ENCODE data around the gene ZDHHC1. TPM values are rescaled to one million over a fixed set of nuclear protein-coding genes. Genes with fewer than 3 reads are reported as not detected.

The ZDHHC1 gene
- total and polyA plus RNA-seq, 2 of the 13 experiments (the other 11 are each of a cell fraction or from before 2014, with no cell fraction given): 0.51 to 1.1 TPM

DNA sequence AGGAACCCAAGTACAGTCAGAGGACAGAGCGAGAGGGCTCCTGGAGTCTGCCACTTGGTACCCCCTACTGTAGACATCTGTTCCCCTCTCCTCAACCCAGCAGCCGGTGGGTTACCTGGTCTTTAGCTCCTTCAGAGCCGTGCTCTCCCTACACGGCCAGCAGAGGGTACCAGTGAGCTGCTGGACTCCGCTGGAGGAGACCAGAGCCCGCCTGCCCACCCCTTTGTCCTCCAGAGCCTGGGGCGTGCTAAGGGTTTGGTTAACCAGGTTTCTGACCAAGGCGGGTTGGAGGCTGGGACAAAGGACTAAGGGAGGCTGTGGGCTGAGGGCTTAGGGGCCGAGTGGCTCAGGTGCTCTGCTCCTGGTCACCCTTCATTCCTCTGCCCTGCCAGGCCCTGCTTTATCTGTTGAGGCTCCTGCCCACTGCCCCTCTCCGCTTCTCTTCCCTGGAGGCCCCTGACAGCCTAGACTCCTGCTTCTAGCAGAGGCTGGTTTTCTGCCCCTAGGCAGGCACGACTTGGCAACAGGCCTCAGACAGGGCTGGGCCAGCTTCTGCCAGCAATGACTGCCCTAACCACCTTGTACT, 12.0 kb upstream of the ZDHHC1 start (continued):
- TF ChIP-seq REPIN1 (CRISPR knock-in tag; IDR thresholded peaks at IDR 0.05; ENCODE audit: borderline replicate concordance, low read depth) (0 out of 2 replicates have a peak, but pooled peaks have one; percentile 57), YEATS2 (CRISPR knock-in tag; IDR thresholded peaks at IDR 0.05; ENCODE audit: borderline replicate concordance) (peak; percentile 65; the same call in 1 of the 2 replicates), SMAD1 (CRISPR knock-in tag; IDR thresholded peaks at IDR 0.05; ENCODE audit: borderline replicate concordance, low read depth) (0 out of 2 replicates have a peak, but pooled peaks have one; percentile 49), ZNF24 (IDR thresholded peaks at IDR 0.05) (no peak), HIVEP1 (CRISPR knock-in tag; IDR thresholded peaks at IDR 0.05) (peak; percentile 39; the same call in 1 of the 2 replicates), ZNF44 (CRISPR knock-in tag; IDR thresholded peaks at IDR 0.05) (peak; percentile 47; the same call in 1 of the 2 replicates), STAG1 (CRISPR knock-in tag; IDR thresholded peaks at IDR 0.05) (peak; percentile 94), KDM3A (CRISPR knock-in tag; IDR thresholded peaks at IDR 0.05; ENCODE audit: low read depth) (0 out of 2 replicates have a peak, but pooled peaks have one; percentile 55), GTF3A (CRISPR knock-in tag; conservative IDR thresholded peaks at IDR 0.05) (no peak), ZNF430 (CRISPR knock-in tag; IDR thresholded peaks at IDR 0.05) (no peak), MEF2D (CRISPR knock-in tag; IDR thresholded peaks at IDR 0.05) (0 out of 2 replicates have a peak, but pooled peaks have one; percentile 59), FOXA3 (CRISPR knock-in tag; IDR thresholded peaks at IDR 0.05) (peak; percentile 34; the same call in 1 of the 2 replicates), ZMYM3 (CRISPR knock-in tag; IDR thresholded peaks at IDR 0.05) (0 out of 2 replicates have a peak, but pooled peaks have one; percentile 42), ZBTB38 (CRISPR knock-in tag; IDR thresholded peaks at IDR 0.05) (peak; percentile 43; the same call in 1 of the 2 replicates), MED1 (CRISPR knock-in tag; IDR thresholded peaks at IDR 0.05) (peak; percentile 29; the same call in 1 of the 2 replicates), ZNF768 (CRISPR knock-in tag; IDR thresholded peaks at IDR 0.05) (peak; percentile 70), ZNF232 (CRISPR knock-in tag; IDR thresholded peaks at IDR 0.05; ENCODE audit: borderline replicate concordance) (no peak), SMAD3 (CRISPR knock-in tag; IDR thresholded peaks at IDR 0.05) (0 out of 2 replicates have a peak, but pooled peaks have one; percentile 30), IRF2 (CRISPR knock-in tag; IDR thresholded peaks at IDR 0.05) (peak; percentile 57; the same call in 1 of the 2 replicates), SRY (CRISPR knock-in tag; IDR thresholded peaks at IDR 0.05) (peak; percentile 53; the same call in 1 of the 2 replicates), ZNF547 (CRISPR knock-in tag; IDR thresholded peaks at IDR 0.05) (peak; percentile 48; the same call in 1 of the 2 replicates), ZNF782 (CRISPR knock-in tag; IDR thresholded peaks at IDR 0.05; ENCODE audit: borderline replicate concordance) (0 out of 2 replicates have a peak, but pooled peaks have one; percentile 61)
- TF ChIP-seq, protein P1, sequence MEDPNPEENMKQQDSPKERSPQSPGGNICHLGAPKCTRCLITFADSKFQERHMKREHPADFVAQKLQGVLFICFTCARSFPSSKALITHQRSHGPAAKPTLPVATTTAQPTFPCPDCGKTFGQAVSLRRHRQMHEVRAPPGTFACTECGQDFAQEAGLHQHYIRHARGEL (CRISPR knock-in tag; IDR thresholded peaks at IDR 0.05): 0 out of 2 replicates have a peak, but pooled peaks have one; percentile 89
- TF ChIP-seq, protein P2, sequence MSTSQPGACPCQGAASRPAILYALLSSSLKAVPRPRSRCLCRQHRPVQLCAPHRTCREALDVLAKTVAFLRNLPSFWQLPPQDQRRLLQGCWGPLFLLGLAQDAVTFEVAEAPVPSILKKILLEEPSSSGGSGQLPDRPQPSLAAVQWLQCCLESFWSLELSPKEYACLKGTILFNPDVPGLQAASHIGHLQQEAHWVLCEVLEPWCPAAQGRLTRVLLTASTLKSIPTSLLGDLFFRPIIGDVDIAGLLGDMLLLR (CRISPR knock-in tag; IDR thresholded peaks at IDR 0.05): 0 out of 2 replicates have a peak, but pooled peaks have one; percentile 46
- TF ChIP-seq, protein P3, sequence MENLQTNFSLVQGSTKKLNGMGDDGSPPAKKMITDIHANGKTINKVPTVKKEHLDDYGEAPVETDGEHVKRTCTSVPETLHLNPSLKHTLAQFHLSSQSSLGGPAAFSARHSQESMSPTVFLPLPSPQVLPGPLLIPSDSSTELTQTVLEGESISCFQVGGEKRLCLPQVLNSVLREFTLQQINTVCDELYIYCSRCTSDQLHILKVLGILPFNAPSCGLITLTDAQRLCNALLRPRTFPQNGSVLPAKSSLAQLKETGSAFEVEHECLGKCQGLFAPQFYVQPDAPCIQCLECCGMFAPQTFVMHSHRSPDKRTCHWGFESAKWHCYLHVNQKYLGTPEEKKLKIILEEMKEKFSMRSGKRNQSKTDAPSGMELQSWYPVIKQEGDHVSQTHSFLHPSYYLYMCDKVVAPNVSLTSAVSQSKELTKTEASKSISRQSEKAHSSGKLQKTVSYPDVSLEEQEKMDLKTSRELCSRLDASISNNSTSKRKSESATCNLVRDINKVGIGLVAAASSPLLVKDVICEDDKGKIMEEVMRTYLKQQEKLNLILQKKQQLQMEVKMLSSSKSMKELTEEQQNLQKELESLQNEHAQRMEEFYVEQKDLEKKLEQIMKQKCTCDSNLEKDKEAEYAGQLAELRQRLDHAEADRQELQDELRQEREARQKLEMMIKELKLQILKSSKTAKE (CRISPR knock-in tag; IDR thresholded peaks at IDR 0.05; ENCODE audit: borderline replicate concordance): no peak
- TF ChIP-seq, protein P4, sequence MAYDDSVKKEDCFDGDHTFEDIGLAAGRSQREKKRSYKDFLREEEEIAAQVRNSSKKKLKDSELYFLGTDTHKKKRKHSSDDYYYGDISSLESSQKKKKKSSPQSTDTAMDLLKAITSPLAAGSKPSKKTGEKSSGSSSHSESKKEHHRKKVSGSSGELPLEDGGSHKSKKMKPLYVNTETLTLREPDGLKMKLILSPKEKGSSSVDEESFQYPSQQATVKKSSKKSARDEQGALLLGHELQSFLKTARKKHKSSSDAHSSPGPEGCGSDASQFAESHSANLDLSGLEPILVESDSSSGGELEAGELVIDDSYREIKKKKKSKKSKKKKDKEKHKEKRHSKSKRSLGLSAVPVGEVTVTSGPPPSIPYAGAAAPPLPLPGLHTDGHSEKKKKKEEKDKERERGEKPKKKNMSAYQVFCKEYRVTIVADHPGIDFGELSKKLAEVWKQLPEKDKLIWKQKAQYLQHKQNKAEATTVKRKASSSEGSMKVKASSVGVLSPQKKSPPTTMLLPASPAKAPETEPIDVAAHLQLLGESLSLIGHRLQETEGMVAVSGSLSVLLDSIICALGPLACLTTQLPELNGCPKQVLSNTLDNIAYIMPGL (CRISPR knock-in tag; IDR thresholded peaks at IDR 0.05; ENCODE audit: borderline replicate concordance in 1 of 2, low read depth in 1 of 2): peak; percentile 67 to 76; a peak in 2 of 4 replicates

Measured in HepG2 (cell line).